SK-N-MC (cell line): ENCODE data around the gene LDLRAD2.

Experiments
- EZH2 ChIP-seq: fragments of 200-600 bp; sonication (generic); IDR thresholded peaks from one replicate; pipeline ENCODE4 v1.6.1; 2017; ENCODE audit warnings: antibody characterized with exemption
- POLR2AphosphoS5 ChIP-seq: IDR thresholded peaks from 2 replicates; pipeline ENCODE4 v1.6.1; 2012; ENCODE audit warnings: mild to moderate bottlenecking, low read depth, low read length, borderline replicate concordance

- TF ChIP-seq POLR2AphosphoS5 = no peak
- no peak for TF ChIP-seq EZH2
Observed at GRCh38 chr1:21763236-21763635, 48.8 kb upstream of the LDLRAD2 start.
